Nucleus accumbens (tissue), 56 donors: ENCODE results near the gene PHB1.
"Not testable (repeated sequence)": the region's sequence is repeated elsewhere in the genome, so short reads cannot be mapped to it uniquely, and the experiment has no call there.

ENCODE experiments used
- DNase-seq, 56 donors: peaks; one replicate each; lab custom pipeline; 2025; lab: John Stamatoyannopoulos, UW

The PHB1 gene

GRCh38 chr17:49383060-49383459 lies 31.6 kb downstream of the PHB1 start:
- DNase-seq: no peak

- no peak for DNase-seq
Observed at GRCh38 chr17:49382556-49382955, 32.1 kb downstream of the PHB1 start.

- DNase-seq: no peak
Observed at GRCh38 chr17:49381793-49382192, 32.9 kb downstream of the PHB1 start.

GRCh38 chr17:49381033-49381432 lies 33.6 kb downstream of the PHB1 start:
- DNase-seq: no peak

GRCh38 chr17:49379926-49380325 lies 34.8 kb downstream of the PHB1 start:
- DNase-seq: no peak

GRCh38 chr17:49378311-49378710 lies 36.4 kb downstream of the PHB1 start:
- no peak for DNase-seq

GRCh38 chr17:49375544-49375943 lies 39.1 kb downstream of the PHB1 start:
- DNase-seq: no peak

- DNase-seq: no peak
Observed at GRCh38 chr17:49373115-49373514, 41.6 kb downstream of the PHB1 start.

GRCh38 chr17:49372425-49372824 lies 42.3 kb downstream of the PHB1 start:
- no peak for DNase-seq

GRCh38 chr17:49370971-49371834 lies 43.5 kb downstream of the PHB1 start:
- no peak for DNase-seq

GRCh38 chr17:49369760-49370159 lies 44.9 kb downstream of the PHB1 start:
- no peak for DNase-seq

- no peak for DNase-seq
Observed at GRCh38 chr17:49369089-49369488, 45.6 kb downstream of the PHB1 start.

GRCh38 chr17:49365667-49366066 lies 49.0 kb downstream of the PHB1 start:
- DNase-seq: peak in 32 of 56 donors; percentile 8 to 63 (median 34)

- DNase-seq: not testable (repeated sequence)
Observed at GRCh38 chr17:49365126-49365525, 49.6 kb downstream of the PHB1 start.

GRCh38 chr17:49364119-49364518 lies 50.6 kb downstream of the PHB1 start:
- DNase-seq: no peak

- no peak for DNase-seq
Observed at GRCh38 chr17:49363251-49363650, 51.4 kb downstream of the PHB1 start.

GRCh38 chr17:49362723-49363117 lies 52.0 kb downstream of the PHB1 start:
- peak in 2 of 56 donors; percentile 42 to 49 for DNase-seq

GRCh38 chr17:49361902-49362722 lies 52.6 kb downstream of the PHB1 start, which contains the start of gene ZNF652:
Gene ZNF652, minus strand, starts transcription at chr17:49362250. Its CDS starts 44,525 bp downstream, at chr17:49317725.
- peak in 55 of 56 donors; percentile 47 to 94 (median 85) for DNase-seq

- peak in 51 of 56 donors; percentile 9 to 77 (median 50) for DNase-seq
Observed at GRCh38 chr17:49361129-49361901, 53.4 kb downstream of the PHB1 start.

GRCh38 chr17:49360796-49361128 lies 53.9 kb downstream of the PHB1 start:
- peak in 11 of 56 donors; percentile 18 to 50 (median 38) for DNase-seq
